ENCODE measurements around the gene PSMD11. TPM values are rescaled to one million over a fixed set of nuclear protein-coding genes. Genes with fewer than 3 reads are reported as not detected.

Gene PSMD11
- total and polyA plus RNA-seq, 2 of the 8 experiments (the other 6 are each of a cell fraction or from before 2014, with no cell fraction given): 68.4 to 171 TPM

- WGBS, 2 experiments (ENCODE audit: extremely low coverage in 1 of 2, insufficient coverage in 1 of 2, insufficient read length in 1 of 2, insufficient replicate concordance in 2 of 2, low coverage in 1 of 2, low lambda C conversion rate in 2 of 2, missing lambda C conversion rate in 1 of 2): 88% methylated on average over 42 of the region's 45 CpGs; no CpG with 5 or more reads in 1 of the 2 experiments
- no peaks in the 10 kb centered on the region for H3K27me3 ChIP-seq (replicated peaks in 1 of 4; ENCODE audit: control insufficient read depth in 3 of 4, extremely low read depth in 1 of 4, insufficient read depth in 3 of 4, low read length in 3 of 4)
Measured at GRCh38 chr17:32495359-32496231, 51.3 kb downstream of the PSMD11 start.

More at GRCh38 chr17:32495359-32496231, 51.3 kb downstream of the PSMD11 start:
- Histone ChIP-seq H3K18ac (ENCODE audit: extremely low read depth, low read length) (peak overlapping the region; percentile 48), H3K56ac (replicated peaks; ENCODE audit: insufficient read length, low read depth, low read length) (no peak overlapping the region), H4K5ac (ENCODE audit: insufficient read length, low read depth, low read length) (no peak overlapping the region), H3K4me1 (replicated peaks in 1 of 4; ENCODE audit: control insufficient read depth in 3 of 4, insufficient read depth in 4 of 4, low read length in 3 of 4) (peaks cover 0 to 15% (median 9%) of the 10 kb centered on the region in 4 experiments; a peak in 6 of 7 replicates), H3K36me3 (ENCODE audit: control insufficient read depth in 2 of 4, insufficient read depth in 4 of 4, low read length in 3 of 4) (peaks cover 0 to under 1% (median 0%) of the 10 kb centered on the region in 4 experiments; a peak in 1 of 8 replicates), H3K14ac (ENCODE audit: insufficient read length) (no peak overlapping the region), H2AK5ac (ENCODE audit: low read depth, low read length) (no peak overlapping the region), H3K27ac (ENCODE audit: low read depth, low read length) (no peak overlapping the region), H2BK120ac (replicated peaks; ENCODE audit: low read depth, low read length) (no peak overlapping the region), H4K8ac (ENCODE audit: extremely low read depth, insufficient read depth, low read length) (peak overlapping the region; percentile 3; the same call in 1 of the 2 replicates), H4K91ac (replicated peaks; ENCODE audit: insufficient read length, low read length) (peak overlapping the region; percentile 19), H3K23ac (ENCODE audit: insufficient read length) (no peak overlapping the region), H3K23me2 (ENCODE audit: low read depth, low read length) (no peaks in the 10 kb centered on the region), H2BK12ac (ENCODE audit: low read depth, low read length) (no peak overlapping the region), H2BK15ac (ENCODE audit: low read length) (no peak overlapping the region), H3K4me3 (ENCODE audit: extremely low read depth in 1 of 4, insufficient read depth in 2 of 4, low read depth in 3 of 4, low read length in 4 of 4) (no peak overlapping the region), H3K79me2 (ENCODE audit: control insufficient read depth in 1 of 2, insufficient read depth in 2 of 2, low read length in 2 of 2) (0 out of 4 replicates have a peak, but pooled peaks cover 0 to 1% of the 10 kb centered on the region in 2 experiments), H3K4ac (replicated peaks; ENCODE audit: insufficient read length, low read depth, low read length) (no peak overlapping the region), H2AFZ (ENCODE audit: low read length) (no peak overlapping the region), H4K20me1 (replicated peaks in 1 of 2; ENCODE audit: control insufficient read depth in 1 of 2, insufficient read depth in 2 of 2, low read length in 2 of 2) (peaks cover 0 to 2% of the 10 kb centered on the region in 2 experiments), H3K9ac (replicated peaks in 1 of 4; ENCODE audit: extremely low read depth in 1 of 4, low read depth in 3 of 4, low read length in 3 of 4) (no peak overlapping the region), H3K4me2 (ENCODE audit: insufficient read depth in 1 of 2, low read depth in 2 of 2, low read length in 2 of 2) (no peak overlapping the region), H3K9me3 (ENCODE audit: insufficient read depth in 2 of 2, low read depth in 1 of 2, low read length in 1 of 2) (no peaks in the 10 kb centered on the region), H3K79me1 (ENCODE audit: low read depth, low read length) (no peaks in the 10 kb centered on the region), H2BK5ac (ENCODE audit: low read depth, low read length) (peak overlapping the region; percentile 3; the same call in 1 of the 2 replicates), H2BK20ac (ENCODE audit: low read length) (no peak overlapping the region)
- DNase-seq (ENCODE audit: low read depth in 1 of 2, low spot score in 2 of 2): no peak
- no peak for FAIRE-seq
- TF ChIP-seq KDM4A (IDR thresholded peaks at IDR 0.05; ENCODE audit: low read depth, low read length, severe bottlenecking): no peak
- no peak for TF ChIP-seq RNF2 (IDR thresholded peaks at IDR 0.05; ENCODE audit: borderline replicate concordance, low read depth, low read length, missing control alignments, poor library complexity, severe bottlenecking)
- TF ChIP-seq SIN3A (conservative IDR thresholded peaks at IDR 0.05 in 1 of 2, IDR thresholded peaks at IDR 0.05 in 1 of 2; ENCODE audit: low read depth in 1 of 2, low read length in 2 of 2): no peak
- no peak for TF ChIP-seq HDAC6 (IDR thresholded peaks at IDR 0.05; ENCODE audit: low read depth, low read length)
- no peak for TF ChIP-seq TCF12 (IDR thresholded peaks at IDR 0.05; ENCODE audit: low read depth, low read length)
- no peak for TF ChIP-seq ZNF274 (IDR thresholded peaks at IDR 0.05; ENCODE audit: borderline replicate concordance, extremely low read depth, low read length)
- no peak for TF ChIP-seq ATF2 (IDR thresholded peaks at IDR 0.05; ENCODE audit: low read length)
- TF ChIP-seq JUN (IDR thresholded peaks at IDR 0.05; ENCODE audit: low read depth, low read length): no peak
- ChIA-PET CTCF (ENCODE audit: partially characterized antibody) (interaction anchor here (0.6 to 2.2 kb wide), 13 partner anchors 9 to 414 kb away, joined by 3 to 7 read pairs (median 4); partner anchors contain the start of gene CDK5R1), POLR2A (ENCODE audit: partially characterized antibody) (interaction anchor here (0.7 to 1.5 kb wide), 6 partner anchors 9 to 175 kb away, joined by 3 to 9 read pairs (median 4); partner anchors contain the start of gene CDK5R1)
